Neural progenitor cell (in vitro differentiated cells): ENCODE measurements around the gene RAB25. TPM values are rescaled to one million over a fixed set of nuclear protein-coding genes. Genes with fewer than 3 reads are reported as not detected.

ENCODE experiments used
- DNase-seq: peaks from one replicate; pipeline ENCODE4 v3.0.0-alpha.2; 2016; ENCODE audit warnings: low spot score
- H2AFZ ChIP-seq: fragments of 200-600 bp; sonication (generic); replicated peaks from 2 replicates; pipeline ENCODE4 v1.6.1; 2016; ENCODE audit warnings: antibody characterized with exemption
- H3F3A ChIP-seq: fragments of 200-600 bp; sonication (generic); 2 replicates; pipeline ENCODE4 v1.6.1; 2016; ENCODE audit warnings: antibody characterized with exemption, low read depth
- H3K27ac ChIP-seq: fragments of 200-600 bp; sonication (generic); 2 replicates; pipeline ENCODE4 v1.5.1; 2016; ENCODE audit warnings: mild to moderate bottlenecking
- H3K27me3 ChIP-seq: fragments of 200-600 bp; sonication (generic); 2 replicates; pipeline ENCODE4 v1.6.1; 2016; ENCODE audit warnings: mild to moderate bottlenecking, moderate library complexity
- H3K36me3 ChIP-seq: fragments of 200-600 bp; sonication (generic); 2 replicates; pipeline ENCODE4 v1.5.1; 2016
- H3K4me1 ChIP-seq: fragments of 200-600 bp; sonication (generic); 2 replicates; pipeline ENCODE4 v1.6.1; 2016; ENCODE audit warnings: mixed run types
- H3K4me2 ChIP-seq: fragments of 200-600 bp; sonication (generic); 2 replicates; pipeline ENCODE4 v1.6.1; 2016
- H3K4me3 ChIP-seq: fragments of 200-600 bp; sonication (generic); 2 replicates; pipeline ENCODE4 v1.5.1; 2016
- H3K79me2 ChIP-seq: fragments of 200-600 bp; sonication (generic); 2 replicates; pipeline ENCODE4 v1.6.1; 2016; ENCODE audit warnings: low read depth
- H3K9ac ChIP-seq: fragments of 200-600 bp; sonication (generic); 2 replicates; pipeline ENCODE4 v1.6.1; 2016
- H3K9me3 ChIP-seq: fragments of 200-600 bp; sonication (generic); 2 replicates; pipeline ENCODE4 v1.5.1; 2016; ENCODE audit warnings: low read depth
- H4K20me1 ChIP-seq: fragments of 200-600 bp; sonication (generic); 2 replicates; pipeline ENCODE4 v1.6.1; 2016; ENCODE audit warnings: low read depth
- H3K27ac Mint-ChIP-seq: 3 replicates; pipeline ENCODE4 v1.8.0; 2021; ENCODE audit warnings: mixed read lengths
- H3K27me3 Mint-ChIP-seq: 2 replicates; pipeline ENCODE4 v1.8.0; 2022; ENCODE audit warnings: low read depth, mild to moderate bottlenecking, inconsistent platforms, moderate library complexity, mixed read lengths; ENCODE audit not compliant: insufficient read depth
- H3K36me3 Mint-ChIP-seq: 3 replicates; pipeline ENCODE4 v1.8.0; 2021; ENCODE audit warnings: mixed read lengths
- H3K4me1 Mint-ChIP-seq: 3 replicates; pipeline ENCODE4 v1.8.0; 2021; ENCODE audit warnings: mixed read lengths
- H3K4me3 Mint-ChIP-seq: 3 replicates; pipeline ENCODE4 v1.8.0; 2021; ENCODE audit warnings: mild to moderate bottlenecking, moderate library complexity, mixed read lengths
- H3K9me3 Mint-ChIP-seq: 3 replicates; pipeline ENCODE4 v1.8.0; 2020; ENCODE audit warnings: mixed read lengths
- CTCF ChIP-seq: fragments of 200-600 bp; sonication (generic); IDR thresholded peaks from 2 replicates; pipeline ENCODE4 v1.5.1; 2017; ENCODE audit warnings: antibody characterized with exemption, mild to moderate bottlenecking
- EZH2 ChIP-seq: fragments of 200-600 bp; sonication (generic); IDR thresholded peaks from 2 replicates; pipeline ENCODE4 v1.6.1; 2017; ENCODE audit warnings: antibody characterized with exemption, mild to moderate bottlenecking, moderate library complexity
- EZH2phosphoT487 ChIP-seq: fragments of 200-600 bp; sonication (generic); IDR thresholded peaks from 2 replicates; pipeline ENCODE4 v1.6.1; 2017; ENCODE audit warnings: antibody characterized with exemption
- total RNA-seq: library from RNA; depleted of rRNA; stranded (reverse); fragments of >200 nt; gene quantifications from 2 replicates; pipeline ENCODE4 v1.2.3, GENCODE V29; 2015; ENCODE audit warnings: low replicate concordance

RAB25 gene
- total RNA-seq, 1 donor from 2014 or later, result 2.4 TPM

GRCh38 chr1:156079762-156080161 is 18.8 kb downstream of the RAB25 start:
- Histone ChIP-seq H3K4me2 (peak overlapping the region; percentile 97), H3K9ac (peak overlapping the region; percentile 94), H3K36me3 (no peaks in the 10 kb centered on the region), H4K20me1 (peaks cover 81% of the 10 kb centered on the region), H3K4me3 (peak overlapping the region; percentile 99), H2AFZ (no peak overlapping the region), H3K27ac (no peak overlapping the region), H3F3A (peaks cover 94% of the 10 kb centered on the region), H3K27me3 (no peaks in the 10 kb centered on the region), H3K4me1 (peaks cover 61% of the 10 kb centered on the region), H3K9me3 (no peaks in the 10 kb centered on the region), H3K79me2 (peaks cover 93% of the 10 kb centered on the region)
- no peak for TF ChIP-seq EZH2
- TF ChIP-seq EZH2phosphoT487, result no peak
- TF ChIP-seq CTCF, result no peak
- Mint-ChIP-seq H3K4me1 (peaks cover 67% of the 10 kb centered on the region), H3K4me3 (peak overlapping the region; percentile 99), H3K36me3 (peaks cover 31% of the 10 kb centered on the region), H3K27ac (peak overlapping the region; percentile 57), H3K27me3 (peaks cover 9% of the 10 kb centered on the region), H3K9me3 (no peaks in the 10 kb centered on the region)
- DNase-seq, result no peak

GRCh38 chr1:156080241-156080862 is 19.4 kb downstream of the RAB25 start:
- Histone ChIP-seq H3K27ac (peak overlapping the region; percentile 99), H2AFZ (no peak overlapping the region), H3K9ac (peak overlapping the region; percentile 94), H4K20me1 (peaks cover 81% of the 10 kb centered on the region), H3K4me2 (peak overlapping the region; percentile 97), H3K79me2 (peaks cover 93% of the 10 kb centered on the region), H3F3A (peaks cover 94% of the 10 kb centered on the region), H3K36me3 (no peaks in the 10 kb centered on the region), H3K27me3 (no peaks in the 10 kb centered on the region), H3K9me3 (no peaks in the 10 kb centered on the region), H3K4me3 (peak overlapping the region; percentile 99), H3K4me1 (peaks cover 61% of the 10 kb centered on the region)
- Mint-ChIP-seq H3K27ac (peak overlapping the region; percentile 99), H3K4me1 (peaks cover 67% of the 10 kb centered on the region), H3K36me3 (peaks cover 27% of the 10 kb centered on the region), H3K27me3 (peaks cover 9% of the 10 kb centered on the region), H3K9me3 (no peaks in the 10 kb centered on the region), H3K4me3 (peak overlapping the region; percentile 99)
- peak; percentile 67 for DNase-seq
- TF ChIP-seq CTCF, result no peak
- no peak for TF ChIP-seq EZH2
- TF ChIP-seq EZH2phosphoT487, result no peak

DNA sequence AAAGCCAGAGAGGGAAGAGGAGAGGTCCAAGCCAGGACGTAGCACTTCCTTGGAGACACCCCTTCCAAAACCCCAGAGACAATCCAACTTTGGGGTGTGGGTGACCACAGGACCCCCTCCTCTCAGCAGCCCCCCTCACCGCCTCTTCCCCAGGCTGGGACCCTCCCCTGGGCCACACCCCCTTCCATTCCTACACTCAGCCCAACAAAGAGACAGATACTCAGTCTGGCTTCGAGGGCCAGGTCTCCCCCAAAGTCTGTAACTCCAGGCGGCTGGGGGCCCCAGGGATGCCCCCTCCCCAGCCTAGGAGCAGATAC is 19.9 kb downstream of the RAB25 start:
- peak; percentile 47 for DNase-seq
- H3K27ac Mint-ChIP-seq, result peak overlapping the region; percentile 99
- Histone ChIP-seq H3K4me1 (peaks cover 61% of the 10 kb centered on the region), H3K27ac (peak overlapping the region; percentile 99), H3K36me3 (no peaks in the 10 kb centered on the region), H3K9ac (peak overlapping the region; percentile 94), H3K27me3 (no peaks in the 10 kb centered on the region), H3K4me2 (peak overlapping the region; percentile 97), H3K79me2 (peaks cover 93% of the 10 kb centered on the region), H3F3A (peaks cover 94% of the 10 kb centered on the region), H2AFZ (no peak overlapping the region), H3K9me3 (no peaks in the 10 kb centered on the region), H3K4me3 (peak overlapping the region; percentile 99), H4K20me1 (peaks cover 81% of the 10 kb centered on the region)
- peak overlapping the region; percentile 99 for H3K4me3 Mint-ChIP-seq
- peaks cover 22% of the 10 kb centered on the region for H3K36me3 Mint-ChIP-seq
- no peak for TF ChIP-seq EZH2
- no peak for TF ChIP-seq EZH2phosphoT487
- no peak for TF ChIP-seq CTCF
- H3K27me3 Mint-ChIP-seq, result peaks cover 9% of the 10 kb centered on the region
- H3K4me1 Mint-ChIP-seq, result peaks cover 67% of the 10 kb centered on the region
- no peaks in the 10 kb centered on the region for H3K9me3 Mint-ChIP-seq
